Left forelimb (tissue), 1 donor: ENCODE results near the gene PSMB3.
A peak's percentile ranks its signal among the peaks of the same experiment; 100 is the strongest.

Source experiments
- DNase-seq: peaks from one replicate; pipeline ENCODE4 v3.0.0-alpha.2; 2018; ENCODE audit warnings: low spot score

PSMB3 gene

DNA sequence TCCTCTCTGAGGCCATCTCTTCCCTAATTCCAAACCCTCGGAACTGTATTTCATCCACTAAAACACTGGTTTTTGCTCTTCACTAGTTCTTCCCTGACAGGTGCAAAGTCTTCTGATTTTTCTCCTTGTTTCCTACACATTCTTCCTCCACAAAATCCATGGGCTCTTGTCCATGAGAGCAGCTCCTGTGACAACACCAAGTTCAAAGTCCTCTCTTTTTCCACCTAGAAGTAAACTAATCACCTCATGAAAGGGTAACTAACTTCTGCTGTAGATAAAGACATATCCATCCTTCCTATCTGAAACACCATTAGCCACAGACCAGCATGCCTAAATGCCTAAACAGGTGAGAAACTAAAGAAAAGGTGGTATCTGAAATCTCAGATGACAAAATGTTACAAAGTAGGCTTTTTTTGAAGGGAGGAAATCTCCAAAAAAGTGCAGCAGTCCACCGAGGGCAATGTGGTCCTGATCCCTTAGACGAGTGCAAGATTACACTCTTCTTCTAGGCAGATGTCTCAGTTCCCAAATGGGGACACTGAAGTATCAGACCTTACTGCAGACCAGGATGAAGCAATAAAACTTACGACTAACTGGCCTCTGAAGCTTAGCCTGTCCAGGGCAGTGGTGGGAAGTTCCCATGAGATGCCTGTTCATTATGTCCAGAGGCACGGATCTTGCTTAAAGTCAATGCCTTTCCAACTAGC is 44.1 kb downstream of the PSMB3 start:
- no peak for DNase-seq

DNA sequence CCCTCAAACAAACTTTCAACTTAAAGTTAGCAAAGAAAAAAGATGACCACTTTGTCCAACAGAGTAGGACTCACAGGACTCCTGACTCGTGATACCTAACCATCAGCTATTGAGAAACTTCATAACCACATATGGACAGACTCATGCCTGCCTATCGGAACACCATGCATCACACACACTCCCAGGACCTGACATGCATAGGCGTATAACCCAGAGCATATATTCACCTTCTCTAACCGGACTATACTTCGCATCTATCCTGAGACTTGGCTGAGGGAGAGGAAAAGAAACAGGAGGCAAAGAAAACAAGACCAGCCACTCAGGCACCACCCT is 44.6 kb downstream of the PSMB3 start:
- no peak for DNase-seq

DNA sequence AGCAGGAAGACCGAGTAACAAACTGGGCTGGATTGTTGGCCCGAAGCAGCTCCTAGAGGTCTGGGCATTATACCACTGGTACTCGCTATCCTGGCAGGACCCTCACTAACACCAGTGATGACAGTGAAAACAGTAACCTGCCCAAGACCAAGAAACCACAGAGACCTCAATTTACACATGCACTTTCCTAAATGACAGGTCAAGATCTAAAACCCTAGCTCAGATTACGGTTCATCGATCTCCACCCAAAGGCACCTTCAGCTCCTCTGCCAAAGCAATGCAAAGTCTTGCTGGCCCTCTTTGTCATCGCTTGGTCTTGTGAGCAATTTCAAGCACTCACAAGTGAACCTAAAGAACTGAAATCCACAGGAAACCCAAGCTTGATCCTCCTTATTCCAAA is 45.3 kb downstream of the PSMB3 start:
- no peak for DNase-seq

DNA sequence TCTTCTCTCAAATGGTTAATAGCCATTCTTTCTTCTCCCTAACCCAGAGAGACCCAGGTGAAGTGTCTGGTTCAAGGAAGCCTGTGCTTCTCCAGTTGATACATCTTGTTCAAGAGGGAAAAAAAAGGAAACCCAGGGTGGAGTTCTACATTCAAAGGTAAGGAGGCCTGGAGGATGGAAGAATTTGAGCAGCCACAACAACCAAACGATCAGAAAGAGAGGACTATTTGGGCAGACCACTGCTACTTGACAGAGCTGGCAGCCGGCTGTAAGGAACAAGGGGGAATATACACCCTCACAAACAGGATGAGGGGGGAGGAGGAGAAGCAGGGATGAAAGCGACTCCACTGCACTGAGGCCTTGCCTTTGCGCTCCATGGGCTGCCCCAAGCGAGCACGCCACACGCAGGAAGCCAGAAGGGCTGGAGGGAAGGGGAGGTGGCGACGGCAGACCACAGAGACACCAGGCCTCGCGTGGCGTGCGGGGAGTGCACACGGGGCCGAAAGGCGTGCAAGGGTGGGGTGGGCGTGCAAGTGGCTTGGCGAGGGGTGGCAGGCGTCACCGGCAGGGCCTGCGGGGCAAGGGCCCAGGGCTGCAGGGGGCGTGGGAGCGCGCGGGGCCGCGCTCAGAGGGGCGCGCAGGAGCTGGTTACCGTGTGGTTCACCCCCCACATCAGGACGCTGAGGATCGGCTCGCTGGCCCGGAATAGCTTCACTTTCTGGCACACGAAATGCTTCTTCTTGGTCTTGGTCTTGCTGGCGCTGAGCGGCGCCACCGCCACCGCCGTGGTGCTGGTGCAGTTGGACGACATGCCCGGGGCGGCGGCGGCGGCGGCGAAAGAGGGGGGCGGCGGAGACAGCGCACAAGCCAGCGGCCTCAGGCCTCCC is 46.3 kb downstream of the PSMB3 start:
- DNase-seq: no peak

DNA sequence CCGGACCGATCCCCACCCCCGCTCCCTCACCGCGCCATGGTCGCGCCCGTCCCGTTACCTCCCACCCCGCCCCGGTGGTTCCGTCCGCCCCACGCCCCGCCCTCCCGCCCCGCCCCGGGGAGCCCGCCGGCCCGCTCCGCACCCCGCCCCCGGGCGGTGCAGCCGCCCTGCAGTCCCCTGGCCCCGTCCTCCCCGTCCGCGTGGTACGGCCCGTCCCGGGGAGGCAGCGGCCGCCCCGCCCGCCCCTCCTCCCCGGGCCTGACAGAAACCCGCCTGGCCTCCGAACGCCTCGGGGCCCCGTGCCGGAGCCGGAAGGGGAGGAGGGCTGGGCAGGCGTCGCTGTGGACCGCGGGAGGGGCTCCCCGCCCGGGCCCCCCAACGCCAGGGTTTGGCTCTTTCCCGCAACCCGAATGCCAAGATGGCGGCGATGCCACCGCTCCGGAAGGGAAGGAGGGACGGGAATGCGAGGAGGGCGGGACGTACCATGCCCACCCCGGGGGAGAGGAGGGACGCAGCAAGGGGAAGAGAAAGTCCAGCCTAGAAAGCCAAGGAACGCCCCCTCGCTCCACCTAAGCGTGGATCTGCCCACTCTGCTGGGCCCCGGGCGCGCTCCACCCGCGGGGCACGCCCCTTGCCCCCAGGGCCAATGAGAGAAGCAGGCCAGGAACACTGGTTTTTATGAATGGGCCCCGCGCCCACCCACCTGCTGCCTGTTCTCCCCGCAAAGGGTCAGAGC is 47.1 kb downstream of the PSMB3 start, which contains the start of gene PIP4K2B:
TSS of gene PIP4K2B (minus strand) at position 56 of the 736 bp plus-strand sequence. CDS start 132 bp downstream, outside the sequence.
- DNase-seq: peak; percentile 95

DNA sequence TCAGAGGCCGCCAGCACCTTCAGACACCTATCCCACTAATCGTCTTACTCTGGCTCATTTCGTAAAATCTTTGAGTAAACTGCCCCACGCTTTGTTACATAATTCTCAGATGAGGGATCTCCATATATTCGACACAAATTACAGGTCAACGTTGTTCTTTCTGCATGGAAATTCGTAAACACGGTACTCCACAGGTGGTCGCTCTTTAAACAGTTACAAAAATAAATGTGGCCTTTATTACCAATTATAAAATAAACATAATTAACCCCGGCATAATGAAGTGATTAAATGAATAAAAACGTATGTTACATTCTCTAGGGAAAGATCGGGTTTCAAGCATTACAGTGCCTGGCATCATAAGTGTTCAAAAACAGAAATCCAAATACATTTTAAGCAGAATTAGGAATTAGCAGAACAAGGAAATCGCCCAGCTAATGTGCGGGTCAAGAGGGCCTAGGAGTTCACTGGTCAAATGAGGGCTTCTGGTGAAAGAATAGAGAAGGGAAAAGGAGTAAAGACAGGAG is 47.8 kb downstream of the PSMB3 start:
- no peak for DNase-seq

DNA sequence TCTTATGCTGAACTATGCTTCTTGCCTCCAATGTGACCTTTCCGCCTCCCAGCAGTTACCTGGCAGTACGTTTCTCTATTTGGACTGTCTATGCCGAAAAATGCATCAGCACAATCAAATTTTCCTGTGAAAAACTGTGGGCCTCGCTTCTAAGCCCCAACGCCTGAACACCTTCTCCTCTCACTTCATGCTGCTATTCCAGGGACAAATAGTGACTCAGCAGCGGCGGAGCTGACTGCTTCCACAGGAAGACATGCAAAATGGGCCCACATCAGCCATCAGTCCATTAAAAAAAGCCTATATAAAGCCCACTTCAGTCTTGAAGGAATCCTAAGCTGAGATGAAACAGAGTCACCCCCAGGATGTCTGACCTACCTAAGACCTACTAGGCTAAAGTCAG is 57.3 kb downstream of the PSMB3 start:
- DNase-seq: no peak
